Measurements from ENCODE around the gene CDC14B. TPM values are rescaled to one million over a fixed set of nuclear protein-coding genes. Genes with fewer than 3 reads are reported as not detected.

Gene CDC14B
- total RNA-seq, 4 donors from 2014 or later: 4.9 to 11.2 (median 8.9) TPM

GRCh38 chr9:96556701-96557461 is 62.8 kb downstream of the CDC14B start:
- TF ChIP-seq POLR2AphosphoS5 (IDR thresholded peaks at IDR 0.05): no peak
- TF ChIP-seq, protein P1, sequence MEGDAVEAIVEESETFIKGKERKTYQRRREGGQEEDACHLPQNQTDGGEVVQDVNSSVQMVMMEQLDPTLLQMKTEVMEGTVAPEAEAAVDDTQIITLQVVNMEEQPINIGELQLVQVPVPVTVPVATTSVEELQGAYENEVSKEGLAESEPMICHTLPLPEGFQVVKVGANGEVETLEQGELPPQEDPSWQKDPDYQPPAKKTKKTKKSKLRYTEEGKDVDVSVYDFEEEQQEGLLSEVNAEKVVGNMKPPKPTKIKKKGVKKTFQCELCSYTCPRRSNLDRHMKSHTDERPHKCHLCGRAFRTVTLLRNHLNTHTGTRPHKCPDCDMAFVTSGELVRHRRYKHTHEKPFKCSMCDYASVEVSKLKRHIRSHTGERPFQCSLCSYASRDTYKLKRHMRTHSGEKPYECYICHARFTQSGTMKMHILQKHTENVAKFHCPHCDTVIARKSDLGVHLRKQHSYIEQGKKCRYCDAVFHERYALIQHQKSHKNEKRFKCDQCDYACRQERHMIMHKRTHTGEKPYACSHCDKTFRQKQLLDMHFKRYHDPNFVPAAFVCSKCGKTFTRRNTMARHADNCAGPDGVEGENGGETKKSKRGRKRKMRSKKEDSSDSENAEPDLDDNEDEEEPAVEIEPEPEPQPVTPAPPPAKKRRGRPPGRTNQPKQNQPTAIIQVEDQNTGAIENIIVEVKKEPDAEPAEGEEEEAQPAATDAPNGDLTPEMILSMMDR (IDR thresholded peaks at IDR 0.05): no peak
- no peak for TF ChIP-seq POLR2A (IDR thresholded peaks at IDR 0.05)
- no peak for TF ChIP-seq EP300 (IDR thresholded peaks at IDR 0.05)
- peak; percentile 68 to 80 for DNase-seq (ENCODE audit: low spot score in 2 of 2)
- no peaks in the 10 kb centered on the region for H3K36me3 ChIP-seq
- 51% methylated on average over 15 of the region's 15 CpGs for WGBS
- H3K4me1 ChIP-seq: peaks cover 13% of the 10 kb centered on the region
- no peaks in the 10 kb centered on the region for H3K9me3 ChIP-seq
- peak overlapping the region; percentile 85 for H3K27ac ChIP-seq
- H3K27me3 ChIP-seq: no peaks in the 10 kb centered on the region
- H3K4me3 ChIP-seq: no peak overlapping the region

- peak overlapping the region; percentile 85 for H3K27ac ChIP-seq
- H3K4me1 ChIP-seq: peaks cover 13% of the 10 kb centered on the region
- H3K4me3 ChIP-seq: no peak overlapping the region
- 52% methylated on average over 11 of the region's 11 CpGs for WGBS
- no peaks in the 10 kb centered on the region for H3K36me3 ChIP-seq
- H3K9me3 ChIP-seq: no peaks in the 10 kb centered on the region
- no peaks in the 10 kb centered on the region for H3K27me3 ChIP-seq
- DNase-seq (ENCODE audit: low spot score in 2 of 2): no peak
- TF ChIP-seq EP300 (IDR thresholded peaks at IDR 0.05): no peak
- TF ChIP-seq POLR2AphosphoS5 (IDR thresholded peaks at IDR 0.05): peak in 1 of 3 donors; percentile 34
Measured at GRCh38 chr9:96555567-96556386, 63.9 kb downstream of the CDC14B start.

GRCh38 chr9:96554801-96555566 is 64.7 kb downstream of the CDC14B start:
- H3K27ac ChIP-seq: peak overlapping the region; percentile 31
- TF ChIP-seq, protein P1 (IDR thresholded peaks at IDR 0.05): no peak
- TF ChIP-seq POLR2A (IDR thresholded peaks at IDR 0.05): no peak
- TF ChIP-seq EP300 (IDR thresholded peaks at IDR 0.05): no peak
- TF ChIP-seq POLR2AphosphoS5 (IDR thresholded peaks at IDR 0.05): no peak

GRCh38 chr9:96554326-96554725 is 65.3 kb downstream of the CDC14B start:
- no peaks in the 10 kb centered on the region for H3K9me3 ChIP-seq
- H3K27me3 ChIP-seq: no peaks in the 10 kb centered on the region
- H3K27ac ChIP-seq: no peak overlapping the region
- no peaks in the 10 kb centered on the region for H3K36me3 ChIP-seq
- WGBS: 58% methylated on average over 1 of the region's 1 CpG
- TF ChIP-seq EP300 (IDR thresholded peaks at IDR 0.05) (no peak), POLR2A (IDR thresholded peaks at IDR 0.05) (no peak), POLR2AphosphoS5 (IDR thresholded peaks at IDR 0.05) (no peak)
- TF ChIP-seq, protein P1 (IDR thresholded peaks at IDR 0.05): no peak
- peaks cover 13% of the 10 kb centered on the region for H3K4me1 ChIP-seq
- no peak overlapping the region for H3K4me3 ChIP-seq
- no peak for DNase-seq (ENCODE audit: low spot score in 2 of 2)

More at GRCh38 chr9:96554801-96555566, 64.7 kb downstream of the CDC14B start:
- Histone ChIP-seq H3K9me3 (no peaks in the 10 kb centered on the region), H3K4me1 (peaks cover 13% of the 10 kb centered on the region), H3K4me3 (no peak overlapping the region), H3K27me3 (no peaks in the 10 kb centered on the region), H3K36me3 (no peaks in the 10 kb centered on the region)
- no peak for DNase-seq (ENCODE audit: low spot score in 2 of 2)
- WGBS: 78% methylated on average over 10 of the region's 10 CpGs

DNA sequence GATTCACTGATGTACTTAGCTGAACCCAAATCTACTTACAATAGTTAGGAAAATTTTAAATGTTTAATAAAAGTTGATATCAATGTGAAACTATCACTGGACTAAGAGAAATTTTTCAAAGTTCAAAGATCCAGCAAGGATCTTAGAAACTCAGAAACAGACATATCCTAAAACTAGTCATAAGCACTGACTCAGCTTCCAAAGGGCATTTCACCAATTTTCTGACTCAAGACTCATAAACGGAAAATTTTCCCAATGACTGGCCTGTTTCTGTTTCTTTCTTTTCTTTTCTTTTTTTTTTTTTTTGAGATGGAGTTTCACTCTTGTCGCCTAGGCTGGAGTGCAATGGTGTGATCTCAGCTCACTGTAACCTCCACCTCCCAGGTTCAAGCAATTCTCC is 66.6 kb downstream of the CDC14B start:
- no peaks in the 10 kb centered on the region for H3K9me3 ChIP-seq
- no peak overlapping the region for H3K4me3 ChIP-seq
- peak overlapping the region; percentile 15 for H3K27ac ChIP-seq
- TF ChIP-seq POLR2AphosphoS5 (IDR thresholded peaks at IDR 0.05): no peak
- TF ChIP-seq POLR2A (IDR thresholded peaks at IDR 0.05): no peak
- no peak for TF ChIP-seq EP300 (IDR thresholded peaks at IDR 0.05)
- TF ChIP-seq, protein P1 (IDR thresholded peaks at IDR 0.05): no peak
- H3K4me1 ChIP-seq: peaks cover 13% of the 10 kb centered on the region
- DNase-seq (ENCODE audit: low spot score in 2 of 2): no peak
- H3K36me3 ChIP-seq: no peaks in the 10 kb centered on the region
- 51% methylated on average over 2 of the region's 2 CpGs for WGBS
- no peaks in the 10 kb centered on the region for H3K27me3 ChIP-seq
